NCI-H460 (cell line): Measurements from ENCODE around the gene SPTBN4. TPM values are rescaled to one million over a fixed set of nuclear protein-coding genes. Genes with fewer than 3 reads are reported as not detected.
"Not testable (repeated sequence)": the region's sequence is repeated elsewhere in the genome, so short reads cannot be mapped to it uniquely, and the experiment has no call there.

Experiments used
- DNase-seq: peaks from one replicate; pipeline ENCODE4 v3.0.0-alpha.2; 2016; ENCODE audit warnings: low read depth; ENCODE audit errors: extremely low read depth
- total RNA-seq: library from RNA; depleted of rRNA; stranded (reverse); fragments of >200 nt; shearing (Covaris generic); gene quantifications from 2 replicates; pipeline ENCODE4 v1.2.3, GENCODE V29; 2014

SPTBN4 gene
- total RNA-seq, 1 experiment from 2014 or later = 0.82 TPM

DNA sequence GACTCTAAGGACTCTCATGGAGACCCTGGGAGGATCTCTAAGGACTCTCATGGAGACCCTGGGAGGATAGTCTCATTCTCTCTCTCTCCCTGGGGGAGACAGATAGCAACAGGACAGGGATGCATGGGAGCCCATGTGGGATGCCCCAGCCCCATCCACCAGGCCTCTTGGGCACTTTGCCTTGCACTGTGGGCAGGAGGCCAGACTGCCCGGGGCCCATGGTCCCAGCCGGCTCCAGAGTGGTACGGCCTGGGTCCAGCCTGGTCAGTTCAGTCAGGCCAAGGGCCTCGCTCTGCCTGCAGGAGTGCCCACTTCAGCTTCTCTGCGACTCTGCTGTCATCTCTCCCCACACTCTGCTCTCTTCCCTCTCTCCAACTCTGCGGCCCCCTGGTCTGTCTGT is 61.3 kb downstream of the SPTBN4 start:
- no peak for DNase-seq

DNA sequence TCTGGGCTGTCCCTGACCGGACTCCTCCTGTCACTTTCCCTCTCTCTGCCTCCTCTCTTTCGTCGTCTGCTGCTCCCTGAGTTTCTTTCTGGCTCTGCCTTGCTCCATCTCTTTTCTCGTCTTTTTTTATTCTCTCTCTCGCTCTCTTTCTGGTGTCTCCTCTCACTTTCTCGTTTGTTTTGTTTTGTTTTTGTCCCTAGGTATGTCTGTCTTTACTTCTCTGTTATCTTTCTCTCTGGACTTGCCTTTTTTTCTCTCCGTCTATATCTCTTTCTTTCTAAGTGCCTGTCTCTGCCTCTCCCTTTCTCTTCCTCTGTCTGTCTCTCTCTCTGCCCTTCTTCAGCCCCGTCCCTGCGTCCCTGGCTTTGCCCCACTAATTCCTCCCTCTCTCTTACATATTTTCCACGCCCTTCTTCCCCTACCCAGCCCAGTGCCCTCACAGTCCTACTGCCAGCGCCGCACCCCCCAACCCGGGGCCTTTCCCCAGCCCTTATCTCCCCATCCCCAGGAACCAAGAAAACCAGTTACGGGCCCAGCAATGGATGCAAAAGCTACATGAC is 61.8 kb downstream of the SPTBN4 start:
- DNase-seq = no peak

DNA sequence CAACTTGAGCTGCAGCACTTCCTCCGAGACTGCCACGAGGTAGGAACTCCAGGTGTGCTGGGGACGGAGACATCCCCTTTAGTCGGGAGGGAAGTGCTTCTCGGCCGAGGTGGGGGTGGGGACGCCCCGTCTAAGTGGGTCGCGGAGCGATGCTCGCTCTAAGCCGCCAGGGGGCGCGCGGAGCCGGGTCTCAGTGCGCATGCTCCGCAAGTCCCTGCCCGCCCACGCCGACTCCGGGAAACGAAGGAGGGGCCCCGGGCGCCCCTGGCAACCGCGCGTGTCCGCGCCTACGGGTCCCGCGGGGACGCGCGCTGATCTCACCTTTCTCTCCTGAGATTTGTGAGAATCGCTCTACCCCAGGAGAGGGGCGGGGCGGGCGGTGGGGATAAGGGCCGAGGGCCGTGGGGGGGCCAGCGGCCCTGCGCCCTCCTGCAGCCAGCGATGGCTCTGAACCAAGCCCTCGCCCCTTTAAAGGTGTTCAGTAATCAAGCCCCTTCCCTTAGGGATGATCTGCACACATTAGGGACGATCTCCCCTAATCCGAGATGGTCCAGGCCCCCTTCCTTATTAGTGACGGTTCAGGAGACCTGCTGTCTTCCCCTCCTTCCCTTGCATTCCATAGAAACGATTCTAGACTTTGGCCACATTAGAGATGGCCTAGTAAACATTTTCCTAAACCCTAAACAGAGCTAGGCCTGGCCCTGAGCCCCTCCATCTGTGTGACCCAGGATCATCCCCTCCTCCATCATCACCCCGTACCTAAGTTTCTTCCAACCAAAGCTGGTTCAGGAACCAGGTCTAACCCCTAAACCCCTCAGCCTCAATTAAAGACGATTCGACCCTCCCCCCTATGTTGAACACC is 62.5 kb downstream of the SPTBN4 start:
- peak; percentile 53 for DNase-seq

DNA sequence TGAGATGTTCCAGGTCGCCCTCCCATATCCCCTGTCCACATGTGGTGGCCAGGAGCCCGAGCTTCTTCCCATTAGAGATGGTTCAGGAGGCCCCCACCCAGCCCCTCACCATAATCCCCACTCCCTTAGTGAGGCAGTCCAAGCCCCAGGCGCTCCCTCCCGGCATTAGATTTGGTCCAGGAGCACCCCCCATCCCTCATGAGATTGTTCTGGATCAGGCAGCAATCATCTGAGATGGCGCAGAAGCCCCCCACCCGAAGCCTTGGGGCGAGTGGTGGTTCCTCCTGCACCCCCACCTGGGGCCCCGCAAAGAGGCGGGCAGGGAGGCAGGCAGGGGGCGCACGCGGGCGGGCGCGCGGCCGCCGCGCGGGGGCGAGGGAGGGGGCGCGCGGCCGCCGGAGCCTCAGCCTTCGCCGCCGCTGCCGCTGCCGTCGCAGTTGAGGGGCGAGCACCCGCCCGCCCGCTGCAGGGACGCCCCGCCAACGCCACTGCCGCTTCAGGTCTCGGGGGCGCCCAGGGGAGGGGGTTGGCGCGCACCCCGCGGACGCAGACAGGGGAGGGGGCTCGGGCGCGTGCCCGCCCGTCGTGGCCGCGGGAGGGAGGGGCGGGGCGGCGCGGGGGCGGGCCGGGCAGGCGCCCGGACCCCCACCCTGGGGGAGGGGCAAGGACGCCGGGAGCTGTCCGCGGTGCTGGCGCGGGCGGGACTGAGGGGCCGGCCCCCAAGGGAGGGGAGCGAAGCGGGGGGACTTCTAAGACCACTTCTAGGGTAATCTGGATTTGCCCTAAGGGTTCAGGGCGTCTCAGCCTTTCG is 63.5 kb downstream of the SPTBN4 start:
- no peak for DNase-seq

DNA sequence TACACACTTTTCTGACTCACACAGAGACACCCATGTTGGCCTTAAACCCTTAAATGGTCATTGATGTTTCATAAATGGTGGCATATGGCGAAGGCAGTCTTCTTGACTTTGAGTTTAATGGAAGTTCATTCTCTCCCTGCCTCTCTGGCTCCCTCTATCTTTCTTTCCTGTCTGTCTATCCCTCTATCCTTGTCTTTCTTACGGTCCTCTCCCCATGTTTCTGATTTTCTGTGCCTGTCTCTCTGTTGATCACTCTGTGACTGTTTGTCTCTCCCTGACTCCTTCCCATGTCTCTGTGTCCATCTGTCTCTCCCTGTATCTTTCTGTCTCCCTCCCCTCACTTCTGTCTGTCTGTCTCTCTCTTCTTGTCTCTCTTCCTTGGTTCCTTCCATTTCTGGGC is 66.7 kb downstream of the SPTBN4 start:
- DNase-seq = no peak

DNA sequence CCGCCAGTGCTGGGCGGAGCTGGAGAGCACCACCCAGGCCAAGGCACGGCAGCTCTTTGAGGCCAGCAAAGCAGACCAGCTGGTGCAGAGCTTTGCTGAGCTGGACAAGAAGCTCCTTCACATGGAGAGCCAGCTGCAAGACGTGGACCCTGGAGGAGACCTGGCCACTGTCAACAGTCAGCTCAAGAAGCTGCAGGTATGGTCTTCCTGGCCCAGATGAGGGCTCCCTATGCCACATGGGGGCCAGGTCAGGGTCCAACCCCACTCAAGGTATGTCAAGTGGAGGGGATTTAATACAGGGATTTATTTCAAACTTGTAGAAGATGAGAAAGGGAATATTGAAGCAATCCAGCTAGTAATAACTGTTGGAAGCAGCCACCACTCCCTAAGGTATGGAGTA is 67.3 kb downstream of the SPTBN4 start:
- DNase-seq = no peak

DNA sequence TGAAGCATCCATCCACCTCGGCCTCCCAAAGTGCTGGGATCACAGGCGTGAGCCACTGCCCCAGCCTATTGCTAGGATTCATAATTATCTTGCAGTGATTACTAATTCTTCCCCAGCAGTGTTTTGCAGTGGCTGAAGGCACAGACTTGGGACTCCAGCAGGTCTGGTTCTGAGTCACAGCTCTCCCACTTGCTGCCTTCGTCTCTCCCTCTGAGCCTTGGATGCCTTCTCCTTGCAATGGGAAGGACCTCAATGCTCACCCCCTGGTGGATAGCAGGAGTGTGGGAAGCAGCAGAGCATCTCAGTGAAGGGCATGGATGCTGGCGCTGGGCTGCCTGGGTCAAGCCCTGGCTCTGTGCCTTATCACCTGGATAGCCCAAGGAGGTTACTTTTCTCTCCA is 72.3 kb downstream of the SPTBN4 start:
- DNase-seq = no peak

DNA sequence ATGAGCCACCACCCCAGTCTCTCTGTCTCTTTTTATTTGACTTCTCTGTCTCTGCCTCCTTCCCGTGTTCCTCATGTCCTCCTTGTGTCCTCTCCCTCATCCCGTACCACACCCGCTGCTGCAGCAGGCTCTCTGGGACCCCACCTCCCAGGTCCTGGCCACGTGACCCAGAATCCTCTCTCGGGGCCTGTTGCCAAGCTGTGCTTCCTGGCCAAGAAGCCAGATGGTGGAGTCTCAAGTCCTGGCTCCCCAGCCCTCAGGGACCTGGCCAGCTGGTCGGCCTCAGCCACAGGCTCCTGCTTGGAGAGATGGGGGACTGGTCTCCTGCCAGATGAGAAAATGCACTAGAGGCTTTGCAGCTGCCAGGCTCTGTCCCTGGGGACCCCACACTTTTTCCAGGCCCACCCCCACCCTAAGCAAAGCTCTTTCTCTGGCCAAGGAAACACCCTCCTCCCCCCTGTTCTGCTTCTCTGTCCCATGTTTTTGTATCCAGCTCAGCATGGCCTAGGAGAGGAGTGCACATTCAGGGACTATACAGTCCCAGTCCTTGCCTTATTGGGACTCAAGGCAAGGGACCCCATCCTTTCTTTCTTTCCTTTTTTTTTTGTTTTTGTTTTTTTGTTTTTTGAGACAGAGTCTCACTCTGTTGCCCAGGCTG is 75.5 kb downstream of the SPTBN4 start:
- DNase-seq = no peak

DNA sequence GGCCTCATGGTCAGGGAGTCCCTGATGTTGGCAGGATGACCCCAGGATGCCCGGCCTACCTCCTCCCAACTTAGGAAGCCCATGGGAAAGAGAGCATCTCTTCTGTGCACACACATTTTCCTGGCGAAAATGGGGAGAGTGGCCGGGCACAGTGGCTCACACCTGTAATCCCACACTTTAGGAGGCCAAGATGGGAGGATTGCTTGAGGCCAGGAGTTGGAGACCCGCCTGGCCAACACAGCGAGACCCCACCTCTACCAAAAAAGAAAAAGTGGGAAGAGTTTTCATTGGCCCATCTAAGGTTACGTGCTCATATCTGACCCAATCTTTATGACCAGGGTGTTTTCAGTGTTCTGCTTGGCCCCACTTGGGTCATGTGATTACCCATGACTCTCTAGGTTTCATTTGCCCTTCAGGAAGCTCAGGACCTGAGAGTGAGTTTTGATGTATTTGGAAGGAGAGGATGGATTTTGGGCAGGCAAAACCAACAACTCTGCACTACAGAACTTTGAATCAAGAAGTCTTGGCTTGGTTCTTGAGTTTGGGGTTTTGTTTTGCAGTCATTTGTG is 76.3 kb downstream of the SPTBN4 start:
- DNase-seq = no peak

DNA sequence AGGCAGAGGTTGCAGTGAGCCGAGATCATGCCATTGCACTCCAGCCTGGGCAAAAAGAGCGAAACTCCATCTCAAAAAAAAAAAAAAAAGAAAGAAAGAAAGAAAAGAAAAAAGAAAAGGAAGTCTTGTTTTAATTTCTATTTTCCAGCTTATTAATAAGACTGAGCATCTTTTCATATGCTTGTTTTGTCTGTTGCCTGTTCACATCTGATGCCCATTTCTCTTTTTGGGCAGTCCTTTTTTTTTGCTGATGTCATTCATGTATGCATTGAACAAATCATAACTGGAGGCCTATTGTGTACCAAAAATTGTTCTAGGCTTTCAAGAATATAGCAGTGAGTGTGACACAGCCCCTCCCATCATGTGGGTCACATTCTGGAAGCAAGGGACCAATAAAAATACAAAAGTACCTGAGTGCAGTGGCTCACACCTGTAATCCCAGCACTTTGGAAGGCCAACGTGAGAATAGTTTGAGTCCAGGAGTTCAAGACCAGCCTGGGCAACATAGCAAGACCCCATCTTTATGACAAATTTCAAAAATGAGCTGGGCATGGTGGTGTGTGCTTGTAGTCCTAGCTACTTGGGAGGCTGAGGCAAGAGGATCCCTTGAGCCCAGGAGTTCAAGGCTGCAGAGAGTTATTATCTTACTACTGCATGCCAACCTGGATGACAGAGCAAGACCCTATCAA is 79.5 kb downstream of the SPTBN4 start:
- DNase-seq = not testable (repeated sequence)

DNA sequence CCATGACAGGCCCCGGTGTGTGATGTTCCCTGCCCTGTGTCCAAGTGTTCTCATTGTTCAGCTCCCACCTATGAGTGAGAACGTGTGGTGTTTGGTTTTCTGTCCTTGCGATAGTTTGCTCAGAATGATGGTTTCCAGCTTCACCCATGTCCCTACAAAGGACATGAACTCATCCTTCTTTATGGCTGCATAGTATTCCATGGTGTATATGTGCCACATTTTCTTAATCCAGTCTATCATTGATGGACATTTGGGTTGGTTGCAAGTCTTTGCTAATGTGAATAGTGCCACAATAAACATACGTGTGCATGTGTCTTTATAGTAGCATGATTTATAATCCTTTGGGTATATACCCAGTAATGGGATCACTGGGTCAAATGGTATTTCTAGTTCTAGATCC is 80.4 kb downstream of the SPTBN4 start:
- DNase-seq = not testable (repeated sequence)

DNA sequence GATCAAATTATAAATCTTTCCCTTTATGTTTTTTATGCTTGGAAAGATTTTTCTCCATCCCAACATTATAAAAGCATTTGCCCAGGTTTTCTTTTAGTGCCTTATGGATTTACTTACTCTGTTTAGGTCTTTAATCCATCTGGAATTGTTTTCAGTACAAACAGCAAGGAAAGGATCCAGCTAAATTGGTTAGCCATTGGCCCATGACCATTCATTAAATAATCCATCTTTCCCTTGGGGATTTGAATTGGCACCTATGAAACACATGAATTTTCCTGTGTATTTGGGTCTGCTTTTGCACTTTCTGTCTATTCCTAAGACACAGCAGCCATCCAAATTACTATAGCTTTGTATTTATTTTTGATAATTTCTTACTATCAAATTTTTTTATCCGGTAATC is 81.0 kb downstream of the SPTBN4 start:
- DNase-seq = no peak

DNA sequence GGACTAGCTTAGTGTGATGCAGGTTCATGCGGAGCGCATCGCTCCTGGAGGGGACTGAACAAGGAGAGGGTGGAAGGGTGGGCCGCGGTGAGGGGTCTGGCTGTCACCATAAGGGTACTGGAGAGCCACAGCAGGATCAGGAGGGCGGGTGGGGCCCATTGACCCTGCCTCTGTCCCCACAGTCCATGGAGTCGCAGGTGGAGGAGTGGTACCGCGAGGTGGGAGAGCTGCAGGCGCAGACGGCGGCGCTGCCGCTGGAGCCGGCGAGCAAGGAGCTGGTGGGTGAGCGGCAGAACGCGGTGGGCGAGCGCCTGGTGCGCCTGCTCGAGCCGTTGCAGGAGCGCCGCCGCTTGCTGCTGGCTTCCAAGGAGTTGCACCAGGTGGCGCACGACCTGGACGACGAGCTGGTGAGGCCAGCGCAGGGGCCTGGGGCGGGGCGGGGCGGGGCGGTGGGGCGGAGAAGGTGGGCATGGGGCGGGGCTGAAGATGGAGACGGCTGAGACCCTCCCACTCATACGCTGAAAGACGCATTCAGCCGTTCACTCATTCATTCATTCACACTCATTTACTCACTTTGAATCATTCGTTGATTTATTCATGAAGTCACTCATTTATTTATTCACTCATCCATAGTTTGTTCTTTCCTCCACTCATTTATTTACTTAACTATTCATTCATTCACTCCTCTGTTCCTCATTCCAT is 82.4 kb downstream of the SPTBN4 start:
- DNase-seq = peak; percentile 49

DNA sequence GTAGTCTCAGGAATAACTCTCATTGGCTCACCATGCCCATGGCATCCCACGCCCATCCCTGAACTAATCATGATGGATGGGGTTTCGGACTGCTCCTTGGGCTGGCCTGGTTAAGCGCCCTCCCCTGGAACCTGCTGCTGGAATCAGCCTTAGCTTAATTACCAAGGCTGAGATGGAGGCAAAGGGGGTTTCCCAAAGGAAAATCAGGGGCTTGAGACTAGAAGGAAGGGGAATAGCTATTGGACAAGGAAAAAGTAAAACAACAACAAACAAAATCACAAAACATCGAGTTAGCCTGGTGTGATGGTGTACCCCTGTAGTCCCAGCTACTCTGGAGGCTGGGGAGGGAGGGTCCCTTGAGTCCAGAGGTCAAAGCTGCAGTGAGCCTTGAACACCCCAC is 84.2 kb downstream of the SPTBN4 start:
- no peak for DNase-seq

DNA sequence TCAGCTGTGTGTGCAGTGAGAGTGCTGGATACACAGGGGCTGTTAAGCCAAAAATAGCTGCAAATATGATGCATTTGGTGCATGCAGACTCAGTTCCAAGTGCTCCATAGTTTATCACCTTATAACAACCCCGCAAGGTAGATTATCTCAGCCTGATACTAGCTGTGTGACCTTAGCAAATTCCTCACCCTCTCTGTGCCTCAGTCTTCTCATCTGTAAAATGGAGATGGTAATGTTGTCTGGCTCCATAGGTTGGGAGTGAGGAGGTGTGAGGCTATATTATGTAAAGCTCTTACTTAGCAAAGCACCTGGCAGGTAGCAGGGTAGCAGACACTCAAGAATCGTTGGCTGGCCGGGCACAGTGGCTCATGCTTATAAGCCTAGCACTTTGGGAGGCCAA is 86.0 kb downstream of the SPTBN4 start:
- no peak for DNase-seq

DNA sequence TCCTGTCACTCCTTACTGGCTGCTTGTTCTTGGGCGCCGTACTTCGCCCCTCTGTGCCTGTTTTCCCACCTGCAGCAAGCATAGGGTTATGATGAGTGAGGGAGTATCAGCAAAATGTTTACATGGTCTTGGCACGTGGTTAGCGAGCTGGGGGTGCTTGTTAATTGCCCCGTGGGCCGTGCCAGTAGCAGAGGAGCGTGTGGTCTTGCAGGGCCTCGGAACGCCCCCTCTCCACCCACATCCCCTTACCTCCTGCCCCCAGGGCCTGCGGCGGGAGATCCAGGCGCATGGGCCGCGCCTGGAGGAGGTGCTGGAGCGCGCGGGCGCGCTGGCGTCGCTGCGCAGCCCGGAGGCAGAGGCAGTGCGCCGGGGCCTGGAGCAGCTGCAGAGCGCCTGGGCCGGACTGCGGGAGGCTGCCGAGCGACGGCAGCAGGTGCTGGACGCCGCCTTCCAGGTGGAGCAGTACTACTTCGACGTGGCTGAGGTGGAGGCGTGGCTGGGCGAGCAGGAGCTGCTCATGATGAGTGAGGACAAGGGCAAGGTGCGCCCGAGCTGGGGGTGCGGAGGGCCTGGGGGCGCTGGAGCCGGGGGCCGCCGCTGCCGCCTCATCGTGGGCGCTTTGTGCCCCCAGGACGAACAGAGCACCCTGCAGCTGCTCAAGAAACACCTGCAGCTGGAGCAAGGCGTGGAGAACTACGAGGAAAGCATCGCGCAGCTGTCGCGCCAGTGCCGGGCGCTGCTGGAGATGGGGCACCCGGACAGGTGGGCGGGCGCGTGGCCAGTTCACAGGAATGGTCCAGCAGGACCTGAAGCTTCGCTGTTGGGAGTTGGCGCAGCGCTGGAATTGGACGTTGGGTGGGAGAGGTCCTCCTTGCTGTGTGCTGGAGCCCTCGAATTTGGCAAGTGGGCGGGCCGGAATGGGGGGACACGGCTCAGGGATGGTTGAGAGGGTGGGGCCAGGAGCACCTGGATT is 87.4 kb downstream of the SPTBN4 start:
- DNase-seq = no peak

DNA sequence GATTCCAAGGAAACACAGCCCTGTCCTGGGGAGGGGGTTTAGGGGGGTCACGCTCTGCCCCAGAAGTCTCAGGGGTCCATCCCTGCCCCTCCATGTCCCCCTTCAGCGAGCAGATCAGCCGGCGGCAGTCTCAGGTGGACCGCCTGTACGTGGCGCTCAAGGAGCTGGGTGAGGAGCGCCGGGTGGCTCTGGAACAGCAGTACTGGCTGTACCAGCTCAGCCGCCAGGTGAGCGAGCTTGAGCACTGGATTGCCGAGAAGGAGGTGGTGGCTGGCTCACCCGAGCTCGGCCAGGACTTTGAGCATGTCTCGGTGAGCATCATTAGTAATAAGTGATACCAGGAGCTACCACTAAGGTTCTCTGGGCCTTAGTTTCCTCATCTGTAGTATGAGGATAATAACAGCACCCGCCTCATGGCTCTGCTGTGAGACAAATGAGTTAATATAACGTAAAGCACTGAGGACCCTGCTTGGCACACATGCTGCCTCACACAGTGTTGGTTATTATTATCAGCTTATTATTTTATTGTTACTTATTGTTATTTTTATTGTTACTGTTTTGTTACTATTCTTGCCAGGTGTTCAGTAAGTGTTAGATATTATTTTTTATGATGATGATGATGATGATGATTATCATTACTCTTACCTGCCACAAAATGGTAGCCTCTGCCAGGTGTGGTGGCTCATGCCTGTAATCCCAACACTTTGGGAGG is 89.3 kb downstream of the SPTBN4 start:
- DNase-seq = no peak
